ENCODE measurements around the gene MPIG6B. TPM values are rescaled to one million over a fixed set of nuclear protein-coding genes. Genes with fewer than 3 reads are reported as not detected.

Gene MPIG6B
- total RNA-seq, 1 experiment from 2014 or later, result not detected

- H3K9me3 ChIP-seq (ENCODE audit: low read length), result no peaks in the 10 kb centered on the region
- H3K27me3 ChIP-seq (ENCODE audit: low read length), result no peaks in the 10 kb centered on the region
- no peaks in the 10 kb centered on the region for H3K9me2 ChIP-seq (replicated peaks; ENCODE audit: insufficient read depth, low read length)
- DNase-seq, result no peak
- H3K79me2 ChIP-seq (ENCODE audit: low read length), result no peaks in the 10 kb centered on the region
- no peaks in the 10 kb centered on the region for H4K20me1 ChIP-seq (ENCODE audit: insufficient read depth, low read depth, low read length)
- no peak overlapping the region for H3K4me2 ChIP-seq (ENCODE audit: low read depth, low read length, poor library complexity, severe bottlenecking)
- peaks cover 14% of the 10 kb centered on the region for H3K4me1 ChIP-seq (ENCODE audit: low read length)
- no peak overlapping the region for H3K4me3 ChIP-seq (ENCODE audit: low read length)
- H2AFZ ChIP-seq (ENCODE audit: low read length), result no peak overlapping the region
- H3K9ac ChIP-seq (ENCODE audit: low read length), result no peak overlapping the region
- no peak overlapping the region for H3K27ac ChIP-seq (ENCODE audit: low read length)
- H3K36me3 ChIP-seq (ENCODE audit: insufficient read depth, low read length), result no peaks in the 10 kb centered on the region
Observed at GRCh38 chr6:31775633-31776484, 52.7 kb downstream of the MPIG6B start.

Small RNAs within 50 kb of the gene (small RNA-seq; reads per million reads assigned to genes)
- not detected for gene LY6G6D
- gene MIR4646, result not detected
- not detected for gene MSH5-SAPCD1
- gene RNU6-850P, result not detected
- gene SAPCD1, result not detected

Other genes with a start within 250 kb of the MPIG6B start
- 13.2 and 15.7 TPM in 2 replicates for gene MICB, start 225.2 kb upstream of the MPIG6B start, total RNA-seq (2014; rRNA removed; shearing (Covaris generic); ENCODE audit: low replicate concordance)
- not detected in 2 replicates for gene MCCD1, start 194.4 kb upstream of the MPIG6B start, total RNA-seq (2014; rRNA removed; shearing (Covaris generic); ENCODE audit: low replicate concordance)
- 412 and 561 TPM in 2 replicates for gene DDX39B, start 181.4 kb upstream of the MPIG6B start, total RNA-seq (2014; rRNA removed; shearing (Covaris generic); ENCODE audit: low replicate concordance)
- gene ATP6V1G2, start 176.8 kb upstream of the MPIG6B start, total RNA-seq (2014; rRNA removed; shearing (Covaris generic); ENCODE audit: low replicate concordance), result 15.2 and 34.9 TPM in 2 replicates
- 21.8 and 46.1 TPM in 2 replicates for gene NFKBIL1, start 175.8 kb upstream of the MPIG6B start, total RNA-seq (2014; rRNA removed; shearing (Covaris generic); ENCODE audit: low replicate concordance)
- gene LTA, start 151.1 kb upstream of the MPIG6B start, total RNA-seq (2014; rRNA removed; shearing (Covaris generic); ENCODE audit: low replicate concordance), result 71.1 and 128 TPM in 2 replicates
- gene TNF, start 147.8 kb upstream of the MPIG6B start, total RNA-seq (2014; rRNA removed; shearing (Covaris generic); ENCODE audit: low replicate concordance), result 223 and 233 TPM in 2 replicates
- gene LTB, start 140.9 kb upstream of the MPIG6B start, total RNA-seq (2014; rRNA removed; shearing (Covaris generic); ENCODE audit: low replicate concordance), result 74.1 and 241 TPM in 2 replicates
- 5.1 and 6.6 TPM in 2 replicates for gene LST1, start 137.1 kb upstream of the MPIG6B start, total RNA-seq (2014; rRNA removed; shearing (Covaris generic); ENCODE audit: low replicate concordance)
- not detected in 2 replicates for gene NCR3, start 130.4 kb upstream of the MPIG6B start, total RNA-seq (2014; rRNA removed; shearing (Covaris generic); ENCODE audit: low replicate concordance)
- 0.76 TPM in 1 of 2 replicates, not detected in the other for gene AIF1, start 108.1 kb upstream of the MPIG6B start, total RNA-seq (2014; rRNA removed; shearing (Covaris generic); ENCODE audit: low replicate concordance)
- 123 and 147 TPM in 2 replicates for gene PRRC2A, start 102.7 kb upstream of the MPIG6B start, total RNA-seq (2014; rRNA removed; shearing (Covaris generic); ENCODE audit: low replicate concordance)
- gene BAG6, start 70.7 kb upstream of the MPIG6B start, total RNA-seq (2014; rRNA removed; shearing (Covaris generic); ENCODE audit: low replicate concordance), result 145 and 229 TPM in 2 replicates
- 6.7 and 7.6 TPM in 2 replicates for gene APOM, start 67.5 kb upstream of the MPIG6B start, total RNA-seq (2014; rRNA removed; shearing (Covaris generic); ENCODE audit: low replicate concordance)
- 13.8 and 35.6 TPM in 2 replicates for gene C6orf47, start 62.6 kb upstream of the MPIG6B start, total RNA-seq (2014; rRNA removed; shearing (Covaris generic); ENCODE audit: low replicate concordance)
- 18.6 and 26.2 TPM in 2 replicates for gene GPANK1, start 58.4 kb upstream of the MPIG6B start, total RNA-seq (2014; rRNA removed; shearing (Covaris generic); ENCODE audit: low replicate concordance)
- 178 and 212 TPM in 2 replicates for gene CSNK2B, start 57.3 kb upstream of the MPIG6B start, total RNA-seq (2014; rRNA removed; shearing (Covaris generic); ENCODE audit: low replicate concordance)
- gene LY6G5B, start 53.4 kb upstream of the MPIG6B start, total RNA-seq (2014; rRNA removed; shearing (Covaris generic); ENCODE audit: low replicate concordance), result 3.4 and 7.3 TPM in 2 replicates
- gene LY6G5C, start 42.3 kb upstream of the MPIG6B start, total RNA-seq (2014; rRNA removed; shearing (Covaris generic); ENCODE audit: low replicate concordance), result 0.51 TPM in 1 of 2 replicates, not detected in the other
- 55.6 and 92.1 TPM in 2 replicates for gene ABHD16A, start 20.0 kb upstream of the MPIG6B start, total RNA-seq (2014; rRNA removed; shearing (Covaris generic); ENCODE audit: low replicate concordance)
- gene LY6G6F, start 16.5 kb upstream of the MPIG6B start, total RNA-seq (2014; rRNA removed; shearing (Covaris generic); ENCODE audit: low replicate concordance), result not detected in 2 replicates
- gene LY6G6D, start 8.0 kb upstream of the MPIG6B start, total RNA-seq (2014; rRNA removed; shearing (Covaris generic); ENCODE audit: low replicate concordance), result not detected in 2 replicates
- gene LY6G6C, start 1.6 kb upstream of the MPIG6B start, total RNA-seq (2014; rRNA removed; shearing (Covaris generic); ENCODE audit: low replicate concordance), result not detected in 2 replicates
- gene DDAH2, start 5.9 kb downstream of the MPIG6B start, total RNA-seq (2014; rRNA removed; shearing (Covaris generic); ENCODE audit: low replicate concordance), result 13.3 and 24.0 TPM in 2 replicates
- 385 and 405 TPM in 2 replicates for gene CLIC1, start 13.2 kb downstream of the MPIG6B start, total RNA-seq (2014; rRNA removed; shearing (Covaris generic); ENCODE audit: low replicate concordance)
- 30.5 and 58.4 TPM in 2 replicates for gene MSH5, start 16.6 kb downstream of the MPIG6B start, total RNA-seq (2014; rRNA removed; shearing (Covaris generic); ENCODE audit: low replicate concordance)
- 1.8 and 14.0 TPM in 2 replicates for gene SAPCD1, start 39.3 kb downstream of the MPIG6B start, total RNA-seq (2014; rRNA removed; shearing (Covaris generic); ENCODE audit: low replicate concordance)
- gene VWA7, start 54.0 kb downstream of the MPIG6B start, total RNA-seq (2014; rRNA removed; shearing (Covaris generic); ENCODE audit: low replicate concordance), result 0.29 and 0.34 TPM in 2 replicates
- gene VARS1, start 72.4 kb downstream of the MPIG6B start, total RNA-seq (2014; rRNA removed; shearing (Covaris generic); ENCODE audit: low replicate concordance), result 38.0 and 43.0 TPM in 2 replicates
- gene LSM2, start 83.6 kb downstream of the MPIG6B start, total RNA-seq (2014; rRNA removed; shearing (Covaris generic); ENCODE audit: low replicate concordance), result 44.9 and 57.4 TPM in 2 replicates
- gene HSPA1L, start 91.9 kb downstream of the MPIG6B start, total RNA-seq (2014; rRNA removed; shearing (Covaris generic); ENCODE audit: low replicate concordance), result 0.72 TPM in 1 of 2 replicates, not detected in the other
- gene HSPA1A, start 92.2 kb downstream of the MPIG6B start, total RNA-seq (2014; rRNA removed; shearing (Covaris generic); ENCODE audit: low replicate concordance), result 0.32 TPM in 1 of 2 replicates, not detected in the other
- 78.6 and 143 TPM in 2 replicates for gene HSPA1B, start 104.4 kb downstream of the MPIG6B start, total RNA-seq (2014; rRNA removed; shearing (Covaris generic); ENCODE audit: low replicate concordance)
- gene NEU1, start 139.4 kb downstream of the MPIG6B start, total RNA-seq (2014; rRNA removed; shearing (Covaris generic); ENCODE audit: low replicate concordance), result 23.7 and 38.7 TPM in 2 replicates
- gene SLC44A4, start 155.6 kb downstream of the MPIG6B start, total RNA-seq (2014; rRNA removed; shearing (Covaris generic); ENCODE audit: low replicate concordance), result not detected in 2 replicates
- gene EHMT2, start 174.3 kb downstream of the MPIG6B start, total RNA-seq (2014; rRNA removed; shearing (Covaris generic); ENCODE audit: low replicate concordance), result 40.0 and 79.0 TPM in 2 replicates
- gene ZBTB12, start 178.7 kb downstream of the MPIG6B start, total RNA-seq (2014; rRNA removed; shearing (Covaris generic); ENCODE audit: low replicate concordance), result 13.3 and 26.3 TPM in 2 replicates
- gene C2, start 204.3 kb downstream of the MPIG6B start, total RNA-seq (2014; rRNA removed; shearing (Covaris generic); ENCODE audit: low replicate concordance), result not detected in 2 replicates
- gene CFB, start 222.7 kb downstream of the MPIG6B start, total RNA-seq (2014; rRNA removed; shearing (Covaris generic); ENCODE audit: low replicate concordance), result 0.22 TPM in 1 of 2 replicates, not detected in the other
- gene NELFE, start 235.6 kb downstream of the MPIG6B start, total RNA-seq (2014; rRNA removed; shearing (Covaris generic); ENCODE audit: low replicate concordance), result 56.3 and 146 TPM in 2 replicates
- gene SKIC2, start 235.8 kb downstream of the MPIG6B start, total RNA-seq (2014; rRNA removed; shearing (Covaris generic); ENCODE audit: low replicate concordance), result 43.7 and 60.0 TPM in 2 replicates
- 20.8 and 25.0 TPM in 2 replicates for gene DXO, start 248.8 kb downstream of the MPIG6B start, total RNA-seq (2014; rRNA removed; shearing (Covaris generic); ENCODE audit: low replicate concordance)